Stimulated activated CD8-positive, alpha-beta memory T cell treated with anti-CD3 and anti-CD28 coated beads, Interleukin-12 subunit alpha, Interleukin-12 subunit beta, amount 100 ng/mL, for 1 hour (primary cell): ENCODE data around the gene SULT1A1.

Experiments
- DNase-seq: peaks from one replicate; pipeline ENCODE4 v3.0.0-alpha.2; 2020; ENCODE audit warnings: low read depth

SULT1A1 gene

GRCh38 chr16:28558456-28558855 lies 51.4 kb downstream of the SULT1A1 start:
- DNase-seq = no peak

GRCh38 chr16:28556914-28557320 lies 52.9 kb downstream of the SULT1A1 start:
- no peak for DNase-seq

GRCh38 chr16:28555561-28555960 lies 54.3 kb downstream of the SULT1A1 start:
- no peak for DNase-seq
